Measurements from ENCODE around the gene MTHFD2.

DNA sequence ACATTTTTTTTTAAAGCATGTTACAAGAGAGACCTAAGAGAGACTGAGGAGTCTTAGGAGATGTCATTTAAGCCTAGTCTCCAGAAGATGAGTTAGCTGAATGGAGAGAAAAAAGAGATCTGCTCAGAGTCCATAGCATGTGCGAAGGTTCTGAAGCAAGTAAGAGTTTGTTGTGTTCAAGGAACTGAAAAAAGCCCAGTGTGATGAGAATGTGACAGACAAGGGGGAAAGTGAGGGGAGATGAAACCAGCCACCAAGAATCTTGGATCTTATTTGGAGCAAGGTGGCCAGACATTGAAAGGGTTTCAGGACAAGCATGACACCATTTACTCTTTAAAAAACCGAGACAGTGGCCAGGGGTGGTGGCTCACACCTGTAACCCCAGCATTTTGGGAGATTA is 14.5 kb upstream of the MTHFD2 start:
- TF ChIP-seq POLR2AphosphoS5 (IDR thresholded peaks at IDR 0.05; ENCODE audit: borderline replicate concordance, low read depth, low read length) (no peak), EZH2 (IDR thresholded peaks at IDR 0.05) (no peak)

Data from SK-N-MC (cell line).